LNCAP (cell line): Measurements from ENCODE around the gene OLIG2.

ENCODE experiments used
- CTCF ChIP-seq: fragments of 450-650 bp; IDR thresholded peaks from 2 replicates; pipeline ENCODE4 v1.5.1; 2017; ENCODE audit warnings: mild to moderate bottlenecking

The OLIG2 gene

GRCh38 chr21:33025489-33026442 lies at the start of gene OLIG2:
TSS of gene OLIG2 (plus strand) at chr21:33025935. CDS start at chr21:33026863, 928 bp downstream.
- TF ChIP-seq CTCF, result no peak

GRCh38 chr21:32976791-32977190 lies 48.9 kb upstream of the OLIG2 start:
- TF ChIP-seq CTCF, result no peak

GRCh38 chr21:32977216-32977615 lies 48.5 kb upstream of the OLIG2 start:
- TF ChIP-seq CTCF, result no peak

- no peak for TF ChIP-seq CTCF
These were observed 47.1 kb upstream of the OLIG2 start for GRCh38 chr21:32978331-32979270.

GRCh38 chr21:32979598-32980268 lies 46.0 kb upstream of the OLIG2 start:
- no peak for TF ChIP-seq CTCF

- no peak for TF ChIP-seq CTCF
These were observed 44.6 kb upstream of the OLIG2 start for GRCh38 chr21:32981096-32981495.

GRCh38 chr21:32990666-32991065 lies 35.1 kb upstream of the OLIG2 start:
- no peak for TF ChIP-seq CTCF
